A673 (cell line): ENCODE data around the gene ALDH3B1. TPM values are rescaled to one million over a fixed set of nuclear protein-coding genes. Genes with fewer than 3 reads are reported as not detected.

Experiments
- BruUV-seq: library from RNA; stranded (reverse); fragments of 400-500 nt; replicated peaks from 2 replicates; lab custom pipeline; 2021; lab: Mats Ljungman, UMichigan
- CTCF ChIA-PET: fragments of 300-600 bp; sonication (Branson Sonifier 250); formaldehyde crosslinking; loops from one replicate; lab custom pipeline; 2022; ENCODE audit warnings: antibody characterized with exemption; lab: Charles Lee
- POLR2A ChIA-PET: fragments of 300-600 bp; sonication (Branson Sonifier 250); formaldehyde crosslinking; loops from one replicate; lab custom pipeline; 2022; ENCODE audit warnings: antibody characterized with exemption; ENCODE audit not compliant: low non-redundant PET; lab: Charles Lee
- DNase-seq: peaks from one replicate; pipeline ENCODE4 v3.0.0-alpha.2; 2015; ENCODE audit warnings: low spot score
- H3K27ac ChIP-seq: fragments of 200-600 bp; sonication (generic); 2 replicates; pipeline ENCODE4 v1.5.1; 2016; ENCODE audit warnings: mixed run types, low read depth, mild to moderate bottlenecking, mixed read lengths, antibody characterized with exemption, low read length; ENCODE audit not compliant: poor library complexity, severe bottlenecking
- H3K27me3 ChIP-seq: fragments of 200-600 bp; sonication (generic); replicated peaks from 2 replicates; pipeline ENCODE4 v1.6.1; 2017; ENCODE audit warnings: mixed run types, low read depth, mild to moderate bottlenecking, mixed read lengths, antibody characterized with exemption, low read length; ENCODE audit not compliant: insufficient read depth, poor library complexity
- H3K36me3 ChIP-seq: fragments of 200-600 bp; sonication (generic); 2 replicates; pipeline ENCODE4 v1.6.1; 2016; ENCODE audit warnings: mixed run types, mild to moderate bottlenecking, mixed read lengths, antibody characterized with exemption, low read length; ENCODE audit not compliant: insufficient read depth, poor library complexity, severe bottlenecking
- H3K4me1 ChIP-seq: fragments of 200-600 bp; sonication (generic); 2 replicates; pipeline ENCODE4 v1.6.1; 2017; ENCODE audit warnings: mixed run types, mild to moderate bottlenecking, mixed read lengths, antibody characterized with exemption, low read length; ENCODE audit not compliant: insufficient read depth, poor library complexity, severe bottlenecking
- H3K4me3 ChIP-seq: fragments of 200-600 bp; sonication (generic); 2 replicates; pipeline ENCODE4 v1.5.1; 2016; ENCODE audit warnings: low read depth, mixed run types, mild to moderate bottlenecking, mixed read lengths, low read length; ENCODE audit not compliant: poor library complexity, severe bottlenecking
- H3K9me3 ChIP-seq: fragments of 200-600 bp; sonication (generic); 2 replicates; pipeline ENCODE4 v1.6.1; 2016; ENCODE audit warnings: mixed run types, low read depth, mild to moderate bottlenecking, mixed read lengths, antibody characterized with exemption, low read length; ENCODE audit not compliant: poor library complexity, severe bottlenecking
- EZH2 ChIP-seq: fragments of 200-600 bp; sonication (generic); IDR thresholded peaks from 2 replicates; pipeline ENCODE4 v1.6.1; 2017; ENCODE audit warnings: borderline replicate concordance, low read depth, mild to moderate bottlenecking, mixed read lengths, antibody characterized with exemption, low read length; ENCODE audit not compliant: poor library complexity, severe bottlenecking
- intact Hi-C: fragments of 100-400 bp; cut with micrococcal nuclease; formaldehyde crosslinking; loops from one replicate; pipeline ENCODE4 v1.10.0; 2022; ENCODE audit not compliant: unreplicated experiment
- total RNA-seq: library from RNA; stranded (reverse); gene quantifications from 2 replicates; pipeline ENCODE4 v1.2.3, GENCODE V29; 2021
- TF ChIP-seq, protein P1 (sequence below): fragments of 300-800, 200-600 bp; sonication (generic); conservative IDR thresholded peaks from 2 replicates; pipeline ENCODE4 v1.5.1; 2017; ENCODE audit warnings: low read depth, mild to moderate bottlenecking, antibody characterized with exemption, low read length, moderate library complexity, mixed read lengths

The ALDH3B1 gene
- total RNA-seq, 1 experiment from 2014 or later = not detected

DNA sequence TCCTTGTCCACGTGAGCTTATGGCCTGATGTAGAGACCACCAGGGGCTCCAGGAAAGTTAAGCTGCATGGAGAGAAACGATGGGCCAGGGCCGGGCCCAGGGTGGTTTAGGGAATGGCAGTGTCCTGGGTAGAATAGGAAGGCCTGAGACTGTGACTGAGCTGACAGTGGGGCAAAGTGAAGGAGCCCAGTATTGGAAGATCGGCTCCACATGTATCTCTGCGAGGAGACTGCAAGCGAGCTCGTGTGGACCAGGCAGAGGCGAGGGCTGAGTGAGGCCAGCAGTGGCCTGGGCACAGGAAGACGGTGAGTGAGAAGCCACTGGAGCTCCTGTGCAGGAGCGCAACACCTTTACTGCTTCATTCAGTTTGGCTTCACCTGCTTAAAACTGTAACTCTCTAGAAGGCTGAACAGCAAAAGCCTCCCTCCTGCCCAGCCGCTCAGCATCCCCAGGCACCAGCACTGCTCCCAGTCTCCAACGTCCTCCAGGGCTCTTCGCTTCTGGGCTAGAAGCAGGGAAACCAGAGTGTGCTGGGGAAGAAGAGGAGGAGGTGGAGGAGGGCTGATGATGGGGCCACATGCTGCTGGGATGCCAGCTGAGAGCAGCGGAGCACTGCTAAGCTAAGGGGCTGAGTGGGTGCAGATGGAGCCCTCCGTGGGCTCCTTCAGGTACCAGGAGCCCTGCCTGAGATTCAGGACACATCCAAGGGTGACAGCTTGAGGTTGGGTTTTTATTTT lies 42.2 kb downstream of the ALDH3B1 start:
- BruUV-seq = no TSS peak
- CTCF ChIA-PET = no interaction called here
- no peaks in the 10 kb centered on the region for H3K36me3 ChIP-seq
- H3K27me3 ChIP-seq = no peaks in the 10 kb centered on the region
- DNase-seq = no peak
- no peak overlapping the region for H3K27ac ChIP-seq
- TF ChIP-seq EZH2 = no peak
- TF ChIP-seq, protein P1, sequence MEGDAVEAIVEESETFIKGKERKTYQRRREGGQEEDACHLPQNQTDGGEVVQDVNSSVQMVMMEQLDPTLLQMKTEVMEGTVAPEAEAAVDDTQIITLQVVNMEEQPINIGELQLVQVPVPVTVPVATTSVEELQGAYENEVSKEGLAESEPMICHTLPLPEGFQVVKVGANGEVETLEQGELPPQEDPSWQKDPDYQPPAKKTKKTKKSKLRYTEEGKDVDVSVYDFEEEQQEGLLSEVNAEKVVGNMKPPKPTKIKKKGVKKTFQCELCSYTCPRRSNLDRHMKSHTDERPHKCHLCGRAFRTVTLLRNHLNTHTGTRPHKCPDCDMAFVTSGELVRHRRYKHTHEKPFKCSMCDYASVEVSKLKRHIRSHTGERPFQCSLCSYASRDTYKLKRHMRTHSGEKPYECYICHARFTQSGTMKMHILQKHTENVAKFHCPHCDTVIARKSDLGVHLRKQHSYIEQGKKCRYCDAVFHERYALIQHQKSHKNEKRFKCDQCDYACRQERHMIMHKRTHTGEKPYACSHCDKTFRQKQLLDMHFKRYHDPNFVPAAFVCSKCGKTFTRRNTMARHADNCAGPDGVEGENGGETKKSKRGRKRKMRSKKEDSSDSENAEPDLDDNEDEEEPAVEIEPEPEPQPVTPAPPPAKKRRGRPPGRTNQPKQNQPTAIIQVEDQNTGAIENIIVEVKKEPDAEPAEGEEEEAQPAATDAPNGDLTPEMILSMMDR = no peak
- intact Hi-C loops = no loop called here
- POLR2A ChIA-PET = interaction anchor here (0.6 kb wide), 1 partner anchor 17 kb away, joined by 3 read pairs; no protein-coding TSS in a partner anchor
- H3K4me3 ChIP-seq = no peak overlapping the region
- no peaks in the 10 kb centered on the region for H3K9me3 ChIP-seq
- H3K4me1 ChIP-seq = no peaks in the 10 kb centered on the region

DNA sequence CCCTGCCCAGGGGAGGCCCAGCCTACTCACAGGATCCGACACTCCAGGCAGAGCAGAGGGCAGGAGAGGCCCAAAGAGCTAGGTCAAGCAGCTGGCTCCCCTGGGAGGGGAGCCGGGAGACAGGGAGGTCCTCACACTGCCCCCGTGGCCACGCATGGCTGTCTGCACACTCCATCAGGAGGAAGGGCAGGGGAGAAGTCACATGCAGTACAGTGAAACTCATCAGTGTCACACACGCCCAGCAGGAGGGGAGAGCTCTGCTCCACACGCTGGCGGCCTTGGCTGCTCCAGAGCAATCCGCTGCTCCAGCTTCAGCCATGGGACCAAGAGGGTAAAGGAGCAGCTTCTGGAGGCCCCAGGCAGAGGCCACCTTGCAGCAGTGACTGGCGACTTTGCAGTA lies 43.0 kb downstream of the ALDH3B1 start:
- ChIA-PET POLR2A (interaction anchor here (0.6 kb wide), 1 partner anchor 18 kb away, joined by 3 read pairs; no protein-coding TSS in a partner anchor), CTCF (no interaction called here)
- Histone ChIP-seq H3K27ac (no peak overlapping the region), H3K9me3 (no peaks in the 10 kb centered on the region), H3K27me3 (no peaks in the 10 kb centered on the region), H3K36me3 (no peaks in the 10 kb centered on the region), H3K4me3 (no peak overlapping the region), H3K4me1 (no peaks in the 10 kb centered on the region)
- no peak for TF ChIP-seq EZH2
- TF ChIP-seq, protein P1 = no peak
- TSS peak; percentile 26 for BruUV-seq
- no peak for DNase-seq
- intact Hi-C loops = no loop called here

DNA sequence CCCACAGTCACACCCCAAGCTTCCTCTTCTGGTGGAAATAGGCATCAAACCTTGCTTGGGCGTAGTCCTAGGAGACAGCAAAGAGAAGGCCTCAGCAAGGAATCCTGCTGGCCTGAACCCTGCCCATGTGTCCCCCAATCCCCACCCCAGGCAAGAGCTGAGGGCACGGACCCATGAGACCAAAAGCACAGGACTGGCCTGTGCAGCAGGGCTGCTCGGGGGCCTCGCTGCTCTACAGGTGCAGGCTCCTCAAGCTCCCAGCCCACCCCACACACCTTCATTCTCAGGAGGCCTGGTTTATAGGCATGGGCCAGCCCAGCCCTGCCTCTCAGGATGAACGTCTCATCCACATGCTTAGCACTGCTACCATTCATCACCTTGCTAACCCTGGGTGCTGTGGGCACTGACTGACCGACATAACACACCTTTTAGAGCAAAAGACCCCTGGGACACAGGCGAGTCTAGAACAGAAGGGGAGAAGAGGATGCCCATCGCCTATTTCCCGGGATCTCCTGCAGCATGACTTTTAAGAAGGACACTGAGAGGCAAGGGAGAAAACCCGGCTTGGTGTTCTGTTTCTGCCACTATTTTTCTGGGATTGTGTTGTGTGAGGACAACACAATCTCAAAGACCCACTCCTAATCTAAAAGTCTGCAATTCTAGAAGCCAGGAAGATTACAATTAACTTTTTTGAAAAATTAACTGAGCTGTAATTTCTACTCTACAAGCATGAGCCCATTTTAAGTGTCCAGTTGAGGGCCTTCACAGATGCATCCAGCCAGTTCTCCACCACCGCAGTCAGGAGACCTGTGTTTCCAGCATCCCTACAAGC lies 44.1 kb downstream of the ALDH3B1 start:
- TF ChIP-seq, protein P1 = no peak
- TF ChIP-seq EZH2 = no peak
- Histone ChIP-seq H3K4me3 (no peak overlapping the region), H3K4me1 (no peaks in the 10 kb centered on the region), H3K9me3 (no peaks in the 10 kb centered on the region), H3K27ac (no peak overlapping the region), H3K27me3 (no peaks in the 10 kb centered on the region), H3K36me3 (no peaks in the 10 kb centered on the region)
- BruUV-seq = no TSS peak
- ChIA-PET CTCF (no interaction called here), POLR2A (no interaction called here)
- DNase-seq = no peak
- intact Hi-C loops = no loop called here
